ENCODE measurements around the gene ARID5A. TPM values are rescaled to one million over a fixed set of nuclear protein-coding genes. Genes with fewer than 3 reads are reported as not detected.

Gene ARID5A
- total and polyA plus RNA-seq, 9 of the 15 experiments (the other 6 are each of a cell fraction or from before 2014, with no cell fraction given) = 0.14 to 12.5 (median 3.0) TPM

GRCh38 chr2:96512341-96512740, 24.2 kb upstream of the ARID5A start:
- intact Hi-C loops (cut with micrococcal nuclease) = no loop called here
- TF ChIP-seq ZNF449 (CRISPR knock-in tag; IDR thresholded peaks at IDR 0.05) = no peak
- no peak for TF ChIP-seq HMG20B (CRISPR knock-in tag; IDR thresholded peaks at IDR 0.05)
- no peak for TF ChIP-seq TBL1XR1 (IDR thresholded peaks at IDR 0.05; ENCODE audit: low read length in 2 of 2)
- no peak for TF ChIP-seq ARHGAP35 (IDR thresholded peaks at IDR 0.05; ENCODE audit: partially characterized antibody)
- TF ChIP-seq CREB1 (IDR thresholded peaks at IDR 0.05) = no peak
- no peak for TF ChIP-seq CREB1 (CRISPR knock-in tag; IDR thresholded peaks at IDR 0.05)
- TF ChIP-seq STAT6 (CRISPR knock-in tag; IDR thresholded peaks at IDR 0.05) = no peak
- TF ChIP-seq GATA2 (CRISPR knock-in tag; IDR thresholded peaks at IDR 0.05) = no peak
- no peak for TF ChIP-seq MTA3 (IDR thresholded peaks at IDR 0.05; ENCODE audit: borderline replicate concordance)
- no peak for TF ChIP-seq CBX5 (IDR thresholded peaks at IDR 0.05; ENCODE audit: borderline replicate concordance, low read depth)
- no peak for TF ChIP-seq ZNF134 (CRISPR knock-in tag; conservative IDR thresholded peaks at IDR 0.05)

More at GRCh38 chr2:96512341-96512740, 24.2 kb upstream of the ARID5A start:
- Histone ChIP-seq H2AFZ (ENCODE audit: low read depth, low read length) (no peak overlapping the region), H3K36me3 (ENCODE audit: control insufficient read depth, insufficient read depth, low read length) (no peaks in the 10 kb centered on the region), H3K9me3 (replicated peaks; ENCODE audit: control insufficient read depth, insufficient read depth, low read depth, low read length) (no peaks in the 10 kb centered on the region), H3K9me1 (ENCODE audit: control insufficient read depth, insufficient read depth, low read length) (peaks cover 2% of the 10 kb centered on the region), H3K27me3 (ENCODE audit: control insufficient read depth in 2 of 2, insufficient read depth in 2 of 2, low read length in 2 of 2) (peaks cover 2 to 35% of the 10 kb centered on the region in 2 experiments; a peak in 3 of 5 replicates), H3K9ac (ENCODE audit: insufficient read depth in 1 of 2, low read depth in 2 of 2, low read length in 2 of 2) (no peak overlapping the region), H3K79me2 (ENCODE audit: control insufficient read depth, insufficient read depth, low read length) (no peaks in the 10 kb centered on the region), H3K4me1 (replicated peaks in 1 of 2; ENCODE audit: control insufficient read depth in 2 of 2, insufficient read depth in 2 of 2, low read length in 2 of 2) (peaks cover 7 to 24% of the 10 kb centered on the region in 2 experiments; a peak in 4 of 5 replicates), H3K4me2 (ENCODE audit: insufficient read depth, low read length) (no peak overlapping the region), H4K20me1 (replicated peaks; ENCODE audit: control insufficient read depth, insufficient read depth, low read length) (peaks cover 7% of the 10 kb centered on the region), H3K27ac (ENCODE audit: extremely low read depth, low read depth, low read length) (no peak overlapping the region), H3K4me3 (no peak overlapping the region)
- BruUV-seq (replicated peaks) = no TSS peak
- ATAC-seq (no peak), DNase-seq (ENCODE audit: extremely low read depth in 1 of 4, low spot score in 3 of 4) (no peak), FAIRE-seq (no peak)
- in situ Hi-C loops (cut with MboI) = loop anchor here (5.0 to 25.0 kb wide), 3 partner anchors 105 to 725 kb away; no protein-coding TSS in a partner anchor
- ChIA-PET CTCF (ENCODE audit: low intra/inter-chr PET ratio) (no interaction called here), POLR2A (interaction anchor here (1.0 kb wide), 1 partner anchor 18 kb away, joined by 4 read pairs; no protein-coding TSS in a partner anchor)
- 0% methylated on average over 4 of the region's 4 CpGs for WGBS (ENCODE audit: insufficient coverage, low coverage, missing lambda C conversion rate)
